GM18508 (cell line): ENCODE results near the gene MRGPRD.

Experiments
- ATAC-seq: cut with Tn5 transposase; IDR thresholded peaks from one replicate; pipeline ENCODE4 v1.9.1; 2021; ENCODE audit warnings: moderate number of reproducible peaks; ENCODE audit not compliant: insufficient read depth, unreplicated experiment

Gene MRGPRD

DNA sequence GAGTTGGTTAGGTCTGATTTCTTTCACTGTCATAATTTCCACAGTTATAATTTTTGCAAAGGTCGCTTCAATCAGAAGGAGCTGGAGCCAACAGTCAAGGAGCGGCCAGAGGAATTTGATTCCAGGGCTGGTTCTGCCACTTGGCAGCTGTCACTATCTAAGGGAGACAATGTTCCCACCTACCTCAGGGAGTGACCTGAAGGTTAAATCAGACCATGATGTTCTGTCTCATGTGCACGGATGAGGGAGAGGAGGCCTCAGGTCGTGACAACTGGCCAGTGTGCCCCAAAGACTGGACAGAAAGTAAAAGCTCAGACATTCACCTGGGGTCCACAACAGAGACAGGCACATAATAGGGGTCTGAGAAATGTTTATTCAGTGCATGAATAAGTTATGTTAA lies 7.6 kb downstream of the MRGPRD start:
- no peak for ATAC-seq

DNA sequence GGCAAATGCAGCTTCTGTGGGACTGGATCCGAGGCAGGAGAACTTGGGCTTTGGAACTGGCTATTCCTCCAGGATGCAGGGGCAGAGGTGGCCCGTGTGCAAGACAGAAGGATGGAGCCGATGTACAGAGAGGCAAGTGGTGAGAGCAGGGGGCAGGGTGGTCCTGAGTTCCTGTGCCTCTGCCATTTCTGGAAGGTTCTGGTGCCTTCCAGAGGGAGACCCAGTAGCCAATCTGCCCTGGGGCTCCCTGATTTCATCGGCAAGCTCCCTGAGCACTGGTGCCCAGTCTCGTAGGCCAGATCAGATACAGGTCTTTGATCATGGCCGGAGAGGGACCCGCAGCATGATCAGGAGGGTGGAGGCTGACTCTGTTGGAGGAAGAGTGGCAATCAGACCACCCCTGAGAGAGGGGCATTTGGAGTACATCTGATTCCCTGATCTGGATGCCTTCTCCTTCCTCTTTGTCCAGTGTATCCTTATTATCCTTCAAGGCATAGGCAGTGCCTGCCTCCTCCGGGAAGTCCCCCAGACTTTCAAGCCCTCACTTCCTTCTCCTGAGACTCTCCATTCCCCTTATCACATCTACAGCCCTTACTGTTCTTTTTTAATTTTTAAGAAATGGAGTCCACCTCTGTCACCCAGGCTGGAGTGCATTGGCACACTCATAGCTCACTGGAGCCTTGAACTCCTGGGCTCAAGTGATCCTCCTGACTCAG lies 9.7 kb downstream of the MRGPRD start:
- no peak for ATAC-seq

DNA sequence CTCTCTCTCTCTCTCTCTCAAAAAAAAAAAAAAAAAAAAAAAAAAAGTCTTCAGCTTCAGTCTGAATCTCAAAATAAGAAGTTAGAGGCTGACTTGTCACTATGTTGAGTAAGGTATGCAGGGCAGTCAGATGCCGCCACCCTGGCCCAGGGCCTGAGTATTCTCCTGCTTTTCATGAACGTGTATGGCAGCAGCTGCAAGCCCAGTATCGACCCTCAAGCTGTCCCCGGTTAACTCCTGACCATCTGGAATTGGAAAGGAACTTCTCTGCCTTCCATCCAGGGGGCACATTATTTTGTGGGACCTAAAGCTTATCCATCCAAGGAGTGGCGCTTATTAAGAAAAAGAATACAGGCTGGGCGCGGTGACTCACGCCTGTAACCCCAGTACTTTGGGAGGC lies 11.4 kb downstream of the MRGPRD start:
- no peak for ATAC-seq

DNA sequence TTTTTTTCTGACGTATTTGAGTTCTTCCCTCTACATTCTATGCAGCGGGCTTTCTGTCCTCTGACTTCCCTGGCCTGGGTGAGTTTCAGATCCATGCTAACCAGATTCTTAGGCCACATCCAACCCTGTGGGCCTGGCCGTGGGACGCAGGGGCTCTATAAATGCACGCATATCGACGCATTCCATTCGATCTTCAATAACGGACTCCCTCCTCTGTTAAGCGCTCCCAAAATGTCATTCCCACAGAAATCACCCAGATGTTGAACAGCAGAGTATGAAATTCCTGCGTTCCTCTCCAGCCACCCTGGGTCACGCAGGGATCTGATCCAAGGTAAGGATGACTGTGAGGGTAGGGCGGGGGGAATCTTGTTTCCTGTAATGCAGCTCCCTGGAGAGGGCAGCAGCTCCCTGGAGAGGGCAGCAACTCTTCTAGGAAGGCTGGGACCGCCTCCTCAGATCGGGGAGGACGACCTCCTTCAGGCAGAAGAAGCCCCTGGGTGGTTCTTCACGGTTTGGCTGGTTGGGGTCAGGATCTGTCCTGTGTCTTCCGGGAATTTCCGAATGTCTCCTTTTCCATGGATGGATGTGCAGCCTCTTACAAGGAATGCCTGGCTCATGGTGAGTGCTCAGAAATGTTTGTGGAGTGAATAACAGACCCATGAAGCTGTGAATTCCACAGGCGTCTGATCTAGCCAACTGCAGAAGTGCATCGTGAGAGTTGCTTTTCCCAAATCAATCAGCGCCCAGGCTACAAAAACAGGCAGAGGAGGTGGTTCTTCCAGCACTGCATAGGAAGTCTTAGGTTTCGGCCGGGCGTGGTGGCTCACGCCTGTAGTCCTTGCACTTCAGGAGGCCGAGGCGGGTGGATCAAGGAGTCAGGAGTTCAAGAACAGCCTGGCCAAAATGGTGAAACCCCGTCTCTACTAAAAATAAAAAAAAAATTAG lies 12.2 kb downstream of the MRGPRD start:
- ATAC-seq = no peak

DNA sequence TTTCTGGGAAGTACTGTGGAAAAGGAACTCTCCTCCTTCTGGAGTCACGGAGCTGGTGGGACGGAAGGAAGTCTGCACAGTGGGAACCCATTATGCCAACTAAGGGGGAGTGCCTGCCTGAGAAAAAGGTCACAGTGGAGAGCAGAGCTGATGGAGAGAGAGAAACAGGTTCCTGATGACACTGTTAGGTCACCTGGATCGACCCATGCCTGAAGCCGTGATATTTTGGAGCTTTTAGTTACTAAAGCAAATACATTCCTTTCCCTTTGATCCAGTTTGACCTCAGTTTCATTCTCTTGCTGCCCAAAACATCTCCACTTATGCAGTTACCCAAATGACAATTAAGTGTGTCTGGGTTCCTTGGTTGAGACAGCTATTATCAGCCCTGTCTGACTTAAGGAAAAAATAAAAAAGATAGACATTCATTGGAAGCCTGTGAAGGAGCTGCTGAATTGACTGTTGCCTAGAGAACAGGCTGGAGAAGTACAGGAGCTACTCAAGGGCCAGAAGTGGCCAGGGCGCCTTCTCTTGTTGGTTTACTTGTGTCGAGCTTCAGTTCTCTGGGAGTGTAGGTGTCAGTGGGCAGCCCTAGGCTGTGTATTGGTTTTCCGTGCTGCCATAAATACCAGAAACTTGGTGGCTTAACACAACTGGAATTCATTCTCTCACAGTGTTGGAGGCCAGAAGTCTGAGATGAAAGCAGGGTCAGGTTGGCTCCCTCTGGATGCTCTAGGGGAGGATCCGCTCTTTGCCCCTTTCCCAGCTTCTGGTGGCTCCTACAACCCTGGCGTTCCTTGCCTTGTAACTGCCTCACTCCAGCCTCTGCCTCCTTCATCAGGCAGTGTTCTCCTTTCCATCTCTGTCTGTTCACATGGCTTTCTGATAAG lies 13.6 kb downstream of the MRGPRD start:
- ATAC-seq = no peak

DNA sequence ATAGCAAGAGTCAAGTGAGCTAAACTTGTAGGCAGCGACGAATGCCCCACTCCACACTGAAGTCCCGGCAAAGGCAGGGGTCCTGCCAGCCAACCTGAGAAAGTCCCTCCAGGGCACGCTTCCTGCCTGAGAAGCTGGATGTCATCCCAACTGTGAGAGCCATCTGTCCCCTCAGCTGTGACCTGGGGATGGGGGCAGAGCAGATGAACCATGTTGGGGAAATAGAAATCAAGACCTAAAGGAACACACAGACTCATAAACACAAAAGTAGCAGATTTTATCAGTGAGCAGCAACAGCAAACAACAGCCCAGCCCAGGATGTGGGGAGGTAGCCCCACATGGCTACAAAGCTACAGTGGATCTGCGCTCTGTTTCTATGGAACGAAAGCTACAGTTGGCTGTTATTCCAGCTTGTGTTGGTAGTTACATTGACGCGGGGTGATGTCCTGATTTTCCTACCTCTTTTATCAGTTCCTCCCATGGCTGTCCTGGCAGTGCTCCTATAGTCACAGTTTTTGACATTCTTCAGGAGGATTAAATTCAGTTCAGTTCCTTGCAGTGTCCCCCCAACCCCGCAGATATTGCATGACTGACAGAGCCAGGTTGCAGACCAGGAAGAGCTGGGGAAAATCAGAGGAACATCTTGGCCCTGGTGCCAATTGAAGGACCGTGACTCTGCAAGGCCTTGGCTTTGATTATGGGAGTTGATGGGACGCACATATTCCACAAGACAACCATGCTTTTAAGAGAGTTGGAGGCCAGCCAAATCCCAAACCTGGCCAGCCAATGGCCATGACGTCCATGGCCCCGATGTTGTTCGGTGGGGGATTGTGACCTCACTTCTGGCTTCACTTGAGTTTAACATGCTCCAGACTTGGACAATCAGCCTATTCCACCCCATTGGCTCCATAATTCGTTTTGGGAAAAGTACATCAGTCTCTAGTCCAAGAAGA lies 14.6 kb downstream of the MRGPRD start:
- no peak for ATAC-seq

DNA sequence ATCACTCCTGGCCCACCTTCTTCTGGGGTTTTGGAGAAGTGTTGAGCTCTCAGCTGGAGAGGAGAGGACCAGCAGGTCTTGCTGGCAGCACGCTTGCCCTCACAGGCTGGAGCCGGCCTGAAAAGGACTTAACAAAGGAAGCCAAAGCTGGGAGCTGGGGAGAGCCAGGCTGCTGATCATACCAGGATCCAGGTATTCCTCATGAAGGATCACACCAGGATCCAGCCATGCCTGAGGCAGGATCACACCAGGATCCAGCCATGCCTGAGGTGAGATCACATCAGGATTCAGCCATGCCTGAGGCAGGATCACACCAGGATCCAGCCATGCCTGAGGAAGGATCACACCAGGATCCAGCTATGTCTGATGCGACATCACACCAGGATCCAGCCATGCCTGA lies 17.0 kb downstream of the MRGPRD start:
- no peak for ATAC-seq

DNA sequence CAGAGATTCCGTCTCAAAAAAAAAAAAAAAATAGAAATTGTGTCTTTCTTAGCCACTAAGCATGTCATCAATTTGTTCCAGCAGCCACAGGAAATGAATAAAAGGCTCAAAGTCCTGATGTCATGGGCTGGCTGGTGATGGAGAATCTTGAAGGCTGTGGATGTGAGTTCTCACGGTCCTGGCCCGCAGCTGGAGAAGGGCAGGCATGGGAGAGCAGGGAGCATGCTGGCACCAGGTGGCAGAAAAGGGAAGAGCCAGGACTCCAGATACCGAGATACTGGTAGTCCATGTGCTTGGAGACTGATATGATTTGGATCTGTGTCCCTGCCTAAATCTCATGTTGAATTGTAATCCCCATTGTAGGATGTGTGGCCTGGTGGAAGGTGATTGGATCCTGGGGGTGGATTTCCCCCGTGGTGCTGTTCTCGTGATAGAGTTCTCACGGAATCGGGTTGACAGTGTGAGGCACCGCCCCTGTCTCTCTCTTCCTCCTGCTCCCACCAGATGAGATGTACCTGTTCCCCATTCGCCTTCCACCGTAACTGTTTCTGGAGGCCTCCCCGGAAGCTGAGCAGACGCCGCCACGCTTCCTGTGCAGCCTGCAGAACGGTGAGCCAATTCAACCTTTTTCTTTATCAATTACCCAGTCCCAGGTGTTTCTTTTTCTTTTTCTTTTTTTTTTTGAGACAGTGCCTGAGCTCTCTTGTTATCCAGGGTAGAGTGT lies 18.1 kb downstream of the MRGPRD start:
- ATAC-seq = no peak

DNA sequence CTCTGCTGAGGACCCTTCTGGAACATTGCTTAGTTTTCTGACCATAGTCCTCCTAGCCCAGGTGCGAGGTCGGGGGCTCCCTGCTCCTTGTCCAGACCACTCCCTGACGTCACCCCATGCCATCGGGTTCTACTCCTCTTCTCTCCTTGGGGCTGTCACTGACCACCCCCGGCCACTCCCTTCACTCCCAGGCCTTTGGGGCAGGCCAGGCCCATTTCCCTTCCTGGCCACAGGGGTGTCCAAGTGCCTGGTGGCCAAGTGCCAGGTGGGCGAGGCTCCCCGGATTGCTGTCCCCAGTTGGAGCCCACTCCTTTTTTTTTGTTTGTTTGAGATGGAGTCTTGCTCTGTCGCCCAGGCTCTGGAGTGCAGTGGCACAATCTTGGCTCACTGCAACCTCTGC lies 19.5 kb downstream of the MRGPRD start:
- no peak for ATAC-seq

DNA sequence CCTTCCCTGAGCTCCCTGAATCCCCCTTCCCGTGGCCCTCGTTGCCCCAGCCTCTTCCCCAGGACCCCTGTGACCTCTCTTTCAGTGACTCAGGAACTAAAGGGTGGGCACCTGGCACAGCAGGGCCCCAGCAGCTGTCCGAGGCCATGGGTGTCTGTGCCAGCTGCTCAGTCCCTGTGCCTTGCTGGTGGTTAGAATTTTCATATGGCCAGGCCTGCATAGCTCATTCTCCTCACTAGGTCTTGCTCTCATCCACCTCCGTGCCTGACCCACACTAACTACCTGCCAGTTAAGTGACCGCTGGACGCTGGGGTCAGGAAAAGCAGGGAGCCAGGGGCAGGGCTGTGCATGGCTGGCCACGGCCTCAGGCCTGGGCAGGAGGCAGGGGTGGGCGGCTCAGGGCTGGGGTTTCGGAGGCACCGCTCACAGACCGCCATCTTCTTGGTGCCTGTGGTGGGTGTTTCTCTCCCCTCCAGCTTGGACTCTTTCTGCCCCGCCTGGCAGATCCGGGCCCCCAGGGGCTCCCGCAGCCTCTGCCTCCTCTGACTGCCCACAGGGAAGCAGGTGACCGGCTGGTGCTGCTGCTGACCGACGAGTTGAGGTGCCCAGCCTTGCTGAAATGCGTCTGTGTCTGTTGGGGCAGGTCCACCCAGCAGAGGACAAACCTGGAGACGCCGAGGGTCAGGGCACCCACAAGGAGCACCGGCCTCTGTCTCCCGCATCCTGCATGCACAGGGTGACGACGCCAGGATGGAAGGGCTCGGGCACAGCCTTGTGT lies 20.3 kb downstream of the MRGPRD start:
- ATAC-seq = no peak

DNA sequence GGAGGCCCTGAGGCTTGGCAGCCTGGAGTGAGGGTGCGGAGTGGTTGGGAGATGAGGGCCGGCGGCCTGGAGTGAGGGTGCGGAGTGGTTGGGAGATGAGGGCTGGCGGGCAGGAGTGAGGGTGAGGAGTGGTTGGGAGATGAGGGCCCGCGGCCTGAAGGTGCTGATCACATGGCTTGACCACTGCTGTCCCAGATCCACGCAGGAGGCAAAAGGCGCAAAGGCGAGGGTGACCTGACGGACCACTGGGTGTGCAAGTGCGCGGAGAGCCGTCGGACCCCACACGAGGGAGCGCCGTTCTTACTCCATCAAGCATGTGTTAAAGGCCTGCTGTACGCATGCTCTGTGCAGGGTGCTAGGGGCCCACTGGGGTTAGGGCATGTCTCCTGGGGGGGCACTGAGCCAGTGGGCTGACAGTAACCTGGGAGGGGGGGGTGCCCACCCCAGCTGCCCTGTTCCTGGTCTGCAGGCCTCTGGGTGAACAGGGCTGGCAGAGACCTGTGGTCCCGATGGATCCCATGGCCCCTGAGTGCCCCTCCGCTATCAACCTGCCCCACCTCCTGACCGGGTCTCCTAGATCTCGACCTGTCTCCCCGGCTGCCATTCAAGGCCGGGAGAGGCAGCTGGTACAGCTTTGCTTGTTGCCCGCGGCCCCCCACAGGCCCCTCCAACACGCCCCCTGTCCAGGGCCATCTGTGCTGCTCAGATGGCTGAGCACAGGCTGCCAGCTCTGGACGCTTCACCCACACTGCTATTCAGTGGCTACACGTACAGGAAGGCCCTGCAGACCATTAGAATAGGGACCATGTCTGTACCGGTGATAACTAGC lies 21.1 kb downstream of the MRGPRD start:
- ATAC-seq = no peak

DNA sequence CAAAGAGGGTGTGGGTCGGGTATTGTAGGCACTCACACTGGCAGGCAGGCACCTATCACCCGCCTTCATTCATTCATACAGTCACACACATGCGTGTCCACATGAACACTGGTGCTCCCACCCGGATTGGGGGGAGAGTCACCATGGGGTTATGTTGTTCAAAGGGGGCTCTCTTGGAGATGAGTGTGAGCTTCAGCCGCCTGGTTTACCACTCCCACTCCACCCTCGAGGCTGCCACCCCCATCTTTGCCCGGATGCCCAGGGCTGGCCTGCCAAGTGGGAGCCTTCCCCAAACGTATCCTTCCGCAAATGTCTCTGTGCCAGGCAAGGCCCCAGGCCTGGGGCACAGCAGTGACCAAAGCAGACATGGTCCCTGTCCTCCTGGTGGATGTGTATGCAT lies 22.6 kb downstream of the MRGPRD start:
- ATAC-seq = no peak

DNA sequence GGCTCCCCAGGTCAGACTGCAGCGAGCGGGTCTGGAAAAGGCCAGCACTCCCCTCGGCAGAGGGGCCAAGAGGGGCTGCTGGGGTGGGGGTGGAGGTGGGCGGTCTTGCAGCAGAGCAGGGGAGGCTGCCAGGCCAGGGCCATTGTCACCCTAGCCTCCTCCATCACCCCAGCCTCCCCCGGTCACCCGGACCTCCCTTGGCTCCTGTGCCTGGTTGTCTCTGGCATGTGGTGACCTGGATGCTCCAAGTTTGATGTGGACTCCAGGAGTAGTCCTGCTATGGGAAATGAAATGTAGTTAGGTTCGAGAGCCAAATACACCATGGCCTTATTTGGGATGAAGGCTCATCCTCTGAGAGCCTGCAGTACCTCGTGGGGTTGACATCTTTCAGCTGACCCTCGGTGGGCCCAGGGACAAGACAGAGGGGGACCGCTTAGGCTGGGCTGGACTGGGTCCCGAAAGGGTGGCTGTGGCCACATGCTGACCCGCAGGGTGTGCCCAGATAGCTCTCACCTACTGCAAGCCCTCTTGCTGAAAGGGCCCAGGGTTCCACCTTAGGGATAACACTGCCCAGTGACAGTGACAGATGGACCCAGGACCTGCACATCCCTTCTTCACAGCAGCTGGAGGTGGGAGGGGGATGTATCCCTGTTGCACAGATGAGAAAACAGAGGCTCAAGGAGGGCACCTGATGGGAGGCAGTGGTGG lies 24.1 kb downstream of the MRGPRD start:
- ATAC-seq = no peak

DNA sequence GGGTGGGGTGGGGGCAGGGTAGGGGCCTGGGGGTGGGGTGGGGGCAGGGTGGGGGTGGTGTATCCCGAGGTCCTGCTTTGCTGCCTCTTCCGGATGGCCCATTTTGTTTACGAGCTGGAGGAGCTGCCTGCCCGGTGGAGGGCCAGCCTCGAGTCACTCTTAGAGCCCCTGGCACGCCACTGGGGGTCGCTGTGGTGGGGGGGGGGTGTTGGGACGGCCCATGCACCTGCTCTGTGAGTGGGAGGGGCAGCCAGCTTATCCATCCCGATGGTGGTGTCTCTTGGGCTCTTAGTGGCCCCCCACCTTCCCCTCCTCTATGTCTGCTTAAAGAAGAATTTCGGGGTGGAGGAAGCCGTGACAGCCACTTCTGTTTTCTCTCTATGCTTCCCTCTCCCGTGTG lies 24.6 kb downstream of the MRGPRD start:
- no peak for ATAC-seq

DNA sequence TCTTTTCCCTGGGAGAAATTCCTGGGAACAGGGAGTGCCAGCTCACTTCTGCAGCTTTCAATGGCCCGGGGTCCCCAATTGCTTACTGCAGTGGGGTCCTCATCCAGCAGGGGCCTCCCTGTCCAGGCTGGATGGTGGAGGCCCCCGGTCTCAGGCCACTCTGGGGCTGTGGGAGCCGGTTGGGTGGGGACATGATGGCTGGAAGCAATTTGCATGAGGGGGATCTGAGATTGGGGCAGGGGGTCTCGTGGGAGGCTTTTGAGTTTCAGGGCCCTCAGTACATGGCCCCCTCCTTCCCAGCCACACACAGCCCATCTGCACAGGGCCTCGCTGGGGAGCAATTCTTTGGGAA lies 25.2 kb downstream of the MRGPRD start:
- ATAC-seq = no peak

DNA sequence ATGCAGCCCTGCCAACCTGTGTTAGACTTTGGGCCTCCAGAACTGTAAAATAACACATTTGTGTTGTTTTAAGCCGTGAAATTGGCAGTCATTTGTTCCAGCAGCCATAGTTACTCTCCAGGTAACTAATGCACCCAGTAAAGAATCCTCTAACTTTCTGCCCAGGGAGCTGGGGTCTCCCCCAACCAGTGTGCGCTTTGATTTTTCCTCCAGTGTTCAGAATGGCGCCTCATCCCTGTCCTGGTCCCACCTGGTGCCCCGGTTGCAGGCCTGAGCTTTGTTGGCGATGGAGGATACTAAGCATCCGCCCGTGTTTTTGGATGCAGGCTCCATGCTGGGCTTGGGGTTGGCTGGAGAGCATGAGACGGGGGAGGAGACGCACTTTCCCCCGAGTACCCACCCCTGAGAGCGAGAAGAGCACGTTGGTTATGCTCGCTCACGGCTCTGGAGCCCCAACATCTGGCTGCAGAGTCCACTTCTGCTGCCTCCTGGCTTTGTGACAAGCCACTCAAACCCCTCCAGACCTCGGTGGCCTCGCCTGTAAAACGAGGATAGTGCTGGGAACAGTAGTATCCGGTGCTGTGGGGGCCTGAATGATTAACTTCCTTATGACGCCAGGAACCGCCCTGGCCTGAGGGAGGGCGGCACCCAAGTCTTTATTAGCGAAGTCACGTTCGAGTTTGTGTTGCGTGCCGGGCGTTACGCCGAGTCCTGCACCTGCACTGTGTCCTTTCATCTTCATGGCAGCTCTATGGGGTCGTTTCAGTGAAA lies 25.8 kb downstream of the MRGPRD start:
- ATAC-seq = no peak
